ENCODE results near the gene DCAF16. TPM values are rescaled to one million over a fixed set of nuclear protein-coding genes. Genes with fewer than 3 reads are reported as not detected.

Gene DCAF16
- 79.1 and 82.2 TPM in 2 replicates for total RNA-seq (2013; cell fraction: nucleolus; rRNA removed)
- total RNA-seq (2014; rRNA removed) (29.9 and 34.9 TPM in 2 replicates), total RNA-seq (2014; rRNA removed; fragmentation: Illumina TruSeq; extraction: Trizol) (29.2 and 30.7 TPM in 2 replicates), total RNA-seq (2021) (30.1 and 38.1 TPM in 2 replicates), polyA plus RNA-seq (2011; rRNA removed) (48.6 and 57.9 TPM in 2 replicates), polyA plus RNA-seq (2014; fragmentation: Illumina TruSeq; extraction: Trizol) (25.3 and 26.2 TPM in 2 replicates), polyA plus RNA-seq (2014; fragmentation: Nextera tagmentation; extraction: Ambion mirVana) (1 to 10 TPM; 5.8 to 6.1 TPM), polyA plus RNA-seq (2014; rRNA removed) (22.9 and 26.7 TPM in 2 replicates), polyA plus RNA-seq (2016; fragmentation: Nextera tagmentation; extraction: Ambion mirVana) (10 to 100 TPM; 16.6 TPM), polyA minus RNA-seq (2011; rRNA and poly(A)+ RNA removed) (32.6 and 34.9 TPM in 2 replicates), Bru-seq, nascent RNA (percentile 98 among the genes with signal in this experiment), BruChase-seq, experiment 1, labeled RNA remaining after a 6-hour chase (percentile 97 among the genes with signal in this experiment), BruChase-seq, experiment 2, labeled RNA remaining after a 2-hour chase (percentile 98 among the genes with signal in this experiment)
- polyA plus RNA-seq (2011; ENCODE audit: low read depth), result 16.6 TPM
- polyA plus RNA-seq (2011; cell fraction: cytosol; rRNA removed), result 30.7 and 32.8 TPM in 2 replicates
- 28.3 and 34.6 TPM in 2 replicates for polyA plus RNA-seq (2011; cell fraction: nucleus; rRNA removed)
- 14.9 and 20.1 TPM in 2 replicates for polyA plus RNA-seq (2012)
- 19.2 and 27.1 TPM in 2 replicates for polyA minus RNA-seq (2011; cell fraction: cytosol; rRNA and poly(A)+ RNA removed)
- 27.8 and 36.6 TPM in 2 replicates for polyA minus RNA-seq (2011; cell fraction: nucleus; rRNA and poly(A)+ RNA removed)
- long read RNA-seq, experiment 1, full-length matches to known transcripts, result 6 of 9 reads
- long read RNA-seq, experiment 1, partial matches to known transcripts, result 0 of 9 reads
- long read RNA-seq, experiment 1, other reads (novel, unspliced or antisense), result 3 of 9 reads
- long read RNA-seq, experiment 2, full-length matches to known transcripts, result 18 of 42 reads
- long read RNA-seq, experiment 2, partial matches to known transcripts, result 11 of 42 reads
- long read RNA-seq, experiment 2, other reads (novel, unspliced or antisense), result 13 of 42 reads

DNA sequence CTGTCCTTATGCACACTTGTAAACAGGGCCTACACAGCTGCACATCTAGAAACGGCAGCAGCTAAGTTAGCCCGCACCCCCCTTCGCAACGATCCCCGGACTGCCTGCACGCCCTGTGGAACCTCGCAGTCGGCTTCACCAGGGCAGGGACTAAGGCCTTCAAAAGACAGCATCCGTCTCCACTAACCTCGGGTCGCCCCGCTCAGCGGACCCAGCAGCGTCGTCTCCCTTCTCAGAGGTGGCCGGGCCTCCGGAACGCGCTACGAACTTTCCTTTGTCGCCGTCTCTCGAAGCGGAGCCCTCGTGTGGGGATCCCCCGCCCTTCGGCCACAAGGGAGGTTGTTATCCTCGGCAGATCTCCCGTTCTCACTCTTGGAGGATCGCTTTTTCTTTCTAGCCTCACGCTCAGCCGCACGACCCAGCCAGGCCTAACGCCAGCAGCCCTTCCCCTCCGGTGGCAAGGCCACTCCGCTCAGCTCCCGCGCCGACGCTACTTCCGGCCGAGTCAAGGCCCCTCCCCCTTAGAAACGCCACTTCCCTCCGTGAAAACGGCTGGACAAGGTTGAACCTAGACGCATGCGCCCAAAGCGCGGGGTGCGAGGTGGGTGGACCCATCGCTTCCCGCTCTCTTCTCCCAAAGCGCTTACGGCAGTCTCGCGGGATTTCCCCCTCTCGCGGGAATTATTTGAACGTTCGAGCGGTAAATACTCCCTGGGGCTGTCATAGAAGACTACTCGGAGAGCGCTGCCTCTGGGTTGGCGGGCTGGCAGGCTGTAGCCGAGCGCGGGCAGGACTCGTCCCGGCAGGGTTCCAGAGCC lies at the start of gene DCAF16, which contains the start of gene NCAPG:
Gene DCAF16 (minus strand): TSS at position 498 of the 818 bp plus-strand sequence. CDS start 6,616 bp downstream, outside the sequence.
Gene NCAPG (plus strand): TSS at position 720 of the 818 bp plus-strand sequence. CDS start 99 bp downstream, outside the sequence.
- H3K27ac ChIP-seq (ENCODE audit: control insufficient read depth, insufficient read depth), result peak within 1 kb of the TSS; percentile 90
- in situ Hi-C loops (cut with MboI), result loop anchor here (10.0 kb wide), 1 partner anchor 214 kb away; the partner anchor contains the start of gene LCORL
- H3K36me3 ChIP-seq (ENCODE audit: control insufficient read depth in 2 of 2, insufficient read depth in 2 of 2, low read length in 1 of 2), result no peaks in the 10 kb centered on the region; a peak in 1 of 4 replicates
- H3K9me3 ChIP-seq (replicated peaks; ENCODE audit: control insufficient read depth, insufficient read depth, low read length), result no peaks in the 10 kb centered on the region
- H3K4me1 ChIP-seq (ENCODE audit: control insufficient read depth, insufficient read depth, low read length), result peaks cover 8% of the 10 kb centered on the region
- ATAC-seq (peak; percentile 88), DNase-seq (ENCODE audit: low read depth, low spot score) (peak; percentile 98), FAIRE-seq (peak; percentile 84)
- TSS peak; percentile 78 for BruUV-seq (replicated peaks)
- H3K27me3 ChIP-seq (replicated peaks in 1 of 2; ENCODE audit: control insufficient read depth in 2 of 2, insufficient read depth in 2 of 2, low read length in 1 of 2), result no peaks in the 10 kb centered on the region; a peak in 1 of 4 replicates
- SMC1A ChIA-PET (ENCODE audit: uncharacterized antibody, unreplicated experiment), result interaction anchor here (1.0 to 7.6 kb wide), 5 partner anchors 47 to 263 kb away, joined by 3 to 68 read pairs (median 4); partner anchors contain the start of genes LCORL and MED28
- under 1% methylated on average over 67 of the region's 69 CpGs for WGBS (ENCODE audit: insufficient coverage, insufficient replicate concordance, low lambda C conversion rate, missing lambda C conversion rate)
- POLR2A ChIA-PET, result interaction anchor here (0.8 to 2.6 kb wide), 8 partner anchors 11 to 262 kb away, joined by 3 to 12 read pairs (median 5); partner anchors contain the start of genes LAP3 and MED28
- H3K79me2 ChIP-seq (ENCODE audit: control insufficient read depth, insufficient read depth, low read length), result peaks cover 98% of the 10 kb centered on the region
- H2AFZ ChIP-seq (ENCODE audit: control insufficient read depth, low read depth, low read length), result peak within 1 kb of the TSS; percentile 83
- H4K20me1 ChIP-seq (ENCODE audit: control insufficient read depth, insufficient read depth), result peaks cover 4% of the 10 kb centered on the region; the same call in 1 of the 2 replicates
- peak within 1 kb of the TSS; percentile 90 for H3K4me3 ChIP-seq
- RAD21 ChIA-PET (ENCODE audit: unreplicated experiment), result interaction anchor here (1.0 to 6.8 kb wide), 9 partner anchors 9 to 262 kb away, joined by 3 to 63 read pairs (median 4); partner anchors contain the start of genes LAP3, LCORL and MED28
- H3K9ac ChIP-seq (ENCODE audit: control insufficient read depth, insufficient read depth, low read length), result peak within 1 kb of the TSS; percentile 88
- CTCF ChIA-PET, result interaction anchor here (0.6 to 7.1 kb wide), 13 partner anchors 10 to 783 kb away, joined by 3 to 93 read pairs (median 4); no protein-coding TSS in a partner anchor
- intact Hi-C loops (cut with micrococcal nuclease; ENCODE audit: unreplicated experiment), result loop anchor here (1.0 to 10.0 kb wide), 4 partner anchors 196 to 394 kb away; partner anchors contain the start of genes LAP3, LCORL and MED28
- H3K4me2 ChIP-seq (ENCODE audit: control insufficient read depth, insufficient read depth), result peak within 1 kb of the TSS; percentile 85
- peak; percentile 98 for TF ChIP-seq BRCA1 (IDR thresholded peaks at IDR 0.05; ENCODE audit: low read depth, low read length)
- no peak for TF ChIP-seq SUPT20H (IDR thresholded peaks at IDR 0.05; ENCODE audit: borderline replicate concordance, control insufficient read depth, low read depth, low read length)
- 0 out of 2 replicates have a peak, but pooled peaks have one; percentile 18 for TF ChIP-seq TCF7 (IDR thresholded peaks at IDR 0.05; ENCODE audit: borderline replicate concordance)
- no peak for TF ChIP-seq ZNF274 (IDR thresholded peaks at IDR 0.05; ENCODE audit: insufficient read depth, insufficient read length)
- TF ChIP-seq, protein P1, sequence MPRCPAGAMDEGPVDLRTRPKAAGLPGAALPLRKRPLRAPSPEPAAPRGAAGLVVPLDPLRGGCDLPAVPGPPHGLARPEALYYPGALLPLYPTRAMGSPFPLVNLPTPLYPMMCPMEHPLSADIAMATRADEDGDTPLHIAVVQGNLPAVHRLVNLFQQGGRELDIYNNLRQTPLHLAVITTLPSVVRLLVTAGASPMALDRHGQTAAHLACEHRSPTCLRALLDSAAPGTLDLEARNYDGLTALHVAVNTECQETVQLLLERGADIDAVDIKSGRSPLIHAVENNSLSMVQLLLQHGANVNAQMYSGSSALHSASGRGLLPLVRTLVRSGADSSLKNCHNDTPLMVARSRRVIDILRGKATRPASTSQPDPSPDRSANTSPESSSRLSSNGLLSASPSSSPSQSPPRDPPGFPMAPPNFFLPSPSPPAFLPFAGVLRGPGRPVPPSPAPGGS (IDR thresholded peaks at IDR 0.05; ENCODE audit: borderline replicate concordance, insufficient read depth, low read depth, low read length, poor library complexity, severe bottlenecking), result no peak
- no peak for TF ChIP-seq FOXK2 (IDR thresholded peaks at IDR 0.05)
- peak; percentile 92 for TF ChIP-seq MXI1 (IDR thresholded peaks at IDR 0.05; ENCODE audit: low read depth, low read length)
- TF ChIP-seq JUND (IDR thresholded peaks at IDR 0.05; ENCODE audit: low read depth, low read length), result no peak
- TF ChIP-seq ZNF217 (IDR thresholded peaks at IDR 0.05), result no peak
- no peak; the same call in 1 of the 2 replicates for TF ChIP-seq GATAD2B (conservative IDR thresholded peaks at IDR 0.05; ENCODE audit: low read depth)
- TF ChIP-seq, protein P2, sequence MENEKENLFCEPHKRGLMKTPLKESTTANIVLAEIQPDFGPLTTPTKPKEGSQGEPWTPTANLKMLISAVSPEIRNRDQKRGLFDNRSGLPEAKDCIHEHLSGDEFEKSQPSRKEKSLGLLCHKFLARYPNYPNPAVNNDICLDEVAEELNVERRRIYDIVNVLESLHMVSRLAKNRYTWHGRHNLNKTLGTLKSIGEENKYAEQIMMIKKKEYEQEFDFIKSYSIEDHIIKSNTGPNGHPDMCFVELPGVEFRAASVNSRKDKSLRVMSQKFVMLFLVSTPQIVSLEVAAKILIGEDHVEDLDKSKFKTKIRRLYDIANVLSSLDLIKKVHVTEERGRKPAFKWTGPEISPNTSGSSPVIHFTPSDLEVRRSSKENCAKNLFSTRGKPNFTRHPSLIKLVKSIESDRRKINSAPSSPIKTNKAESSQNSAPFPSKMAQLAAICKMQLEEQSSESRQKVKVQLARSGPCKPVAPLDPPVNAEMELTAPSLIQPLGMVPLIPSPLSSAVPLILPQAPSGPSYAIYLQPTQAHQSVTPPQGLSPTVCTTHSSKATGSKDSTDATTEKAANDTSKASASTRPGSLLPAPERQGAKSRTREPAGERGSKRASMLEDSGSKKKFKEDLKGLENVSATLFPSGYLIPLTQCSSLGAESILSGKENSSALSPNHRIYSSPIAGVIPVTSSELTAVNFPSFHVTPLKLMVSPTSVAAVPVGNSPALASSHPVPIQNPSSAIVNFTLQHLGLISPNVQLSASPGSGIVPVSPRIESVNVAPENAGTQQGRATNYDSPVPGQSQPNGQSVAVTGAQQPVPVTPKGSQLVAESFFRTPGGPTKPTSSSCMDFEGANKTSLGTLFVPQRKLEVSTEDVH (IDR thresholded peaks at IDR 0.05; ENCODE audit: low read depth, partially characterized antibody), result peak; percentile 85

Data from GM12878 (cell line).